SU-DHL-6 (cell line): ENCODE data around the gene ATOH8.

Source experiments
- EZH2phosphoT487 ChIP-seq: fragments of 200-600 bp; sonication (generic), shearing (Covaris generic); conservative IDR thresholded peaks from 2 replicates; pipeline ENCODE4 v1.6.1; 2018; ENCODE audit warnings: mild to moderate bottlenecking, antibody characterized with exemption, low read length, moderate library complexity, mixed read lengths
- TF ChIP-seq, protein P1 (sequence below): fragments of 200-600 bp; sonication (generic); IDR thresholded peaks from one replicate; pipeline ENCODE4 v1.5.1; 2017; ENCODE audit warnings: antibody characterized with exemption, mild to moderate bottlenecking, low read length, moderate library complexity; ENCODE audit not compliant: insufficient read depth, poor library complexity, severe bottlenecking

GRCh38 chr2:85737481-85737880 lies 16.3 kb upstream of the ATOH8 start:
- TF ChIP-seq, protein P1, sequence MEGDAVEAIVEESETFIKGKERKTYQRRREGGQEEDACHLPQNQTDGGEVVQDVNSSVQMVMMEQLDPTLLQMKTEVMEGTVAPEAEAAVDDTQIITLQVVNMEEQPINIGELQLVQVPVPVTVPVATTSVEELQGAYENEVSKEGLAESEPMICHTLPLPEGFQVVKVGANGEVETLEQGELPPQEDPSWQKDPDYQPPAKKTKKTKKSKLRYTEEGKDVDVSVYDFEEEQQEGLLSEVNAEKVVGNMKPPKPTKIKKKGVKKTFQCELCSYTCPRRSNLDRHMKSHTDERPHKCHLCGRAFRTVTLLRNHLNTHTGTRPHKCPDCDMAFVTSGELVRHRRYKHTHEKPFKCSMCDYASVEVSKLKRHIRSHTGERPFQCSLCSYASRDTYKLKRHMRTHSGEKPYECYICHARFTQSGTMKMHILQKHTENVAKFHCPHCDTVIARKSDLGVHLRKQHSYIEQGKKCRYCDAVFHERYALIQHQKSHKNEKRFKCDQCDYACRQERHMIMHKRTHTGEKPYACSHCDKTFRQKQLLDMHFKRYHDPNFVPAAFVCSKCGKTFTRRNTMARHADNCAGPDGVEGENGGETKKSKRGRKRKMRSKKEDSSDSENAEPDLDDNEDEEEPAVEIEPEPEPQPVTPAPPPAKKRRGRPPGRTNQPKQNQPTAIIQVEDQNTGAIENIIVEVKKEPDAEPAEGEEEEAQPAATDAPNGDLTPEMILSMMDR: no peak
- TF ChIP-seq EZH2phosphoT487: no peak
